Naive B cell (primary cell): ENCODE data around the gene FABP7. TPM values are rescaled to one million over a fixed set of nuclear protein-coding genes. Genes with fewer than 3 reads are reported as not detected.

ENCODE experiments used
- polyA plus RNA-seq, 6 donors: library from polyadenylated mRNA; unstranded; fragments of 300-500 nt; fragmentation: Illumina TruSeq; gene quantifications; one replicate each; pipeline ENCODE4 v1.2.3, GENCODE V29; 2021; ENCODE audit warnings: low read depth in 6 of 6

Gene FABP7
- polyA plus RNA-seq, 6 donors from 2014 or later, result not detected

Other genes with a start within 250 kb of the FABP7 start
- under 1 TPM in 2 of 6 donors, not detected in 4; 0.53 to 0.68 TPM for gene PKIB, start 169.3 kb upstream of the FABP7 start, polyA plus RNA-seq
- gene SMPDL3A, start 9.5 kb downstream of the FABP7 start, polyA plus RNA-seq, result under 1 TPM in 1 of 6 donors, not detected in 5; 0.19 TPM
- gene CLVS2, start 216.5 kb downstream of the FABP7 start, polyA plus RNA-seq, result not detected